Left ventricle myocardium inferior (tissue), 1 donor: ENCODE results near the gene RPS15. TPM values are rescaled to one million over a fixed set of nuclear protein-coding genes. Genes with fewer than 3 reads are reported as not detected.
A peak's percentile ranks its signal among the peaks of the same experiment; 100 is the strongest.

Experiments
- DNase-seq: peaks from one replicate; pipeline ENCODE4 v3.0.0-alpha.2; 2020
- H3K27ac ChIP-seq: fragments of 200-600 bp; replicated peaks from 2 replicates; pipeline ENCODE4 v1.8.0; 2021
- H3K27me3 ChIP-seq: fragments of 200-600 bp; 2 replicates; pipeline ENCODE4 v1.8.0; 2021; ENCODE audit warnings: low read depth
- H3K36me3 ChIP-seq: fragments of 200-600 bp; 2 replicates; pipeline ENCODE4 v1.8.0; 2021
- H3K4me1 ChIP-seq: fragments of 200-600 bp; 2 replicates; pipeline ENCODE4 v1.8.0; 2021
- H3K4me3 ChIP-seq: fragments of 200-600 bp; 2 replicates; pipeline ENCODE4 v1.8.0; 2021; ENCODE audit warnings: mild to moderate bottlenecking, moderate library complexity
- H3K9me3 ChIP-seq: fragments of 200-600 bp; replicated peaks from 2 replicates; pipeline ENCODE4 v1.8.0; 2021
- intact Hi-C: fragments of 100-400 bp; cut with micrococcal nuclease; formaldehyde crosslinking; loops from one replicate; pipeline ENCODE4 v1.11.0; 2022
- total RNA-seq: library from RNA; stranded (reverse); fragmentation: NEBNext Ultra II Directional; extraction: Animal tissue kit (Norgen Biotek cat#: 25700); gene quantifications from one replicate; pipeline ENCODE4 v1.2.1, GENCODE V29; 2021
- TF ChIP-seq, protein P1 (sequence below): fragments of 200-600 bp; IDR thresholded peaks from 2 replicates; pipeline ENCODE4 v1.8.0; 2021; ENCODE audit warnings: antibody characterized with exemption, mild to moderate bottlenecking, borderline replicate concordance
- donor health status: DM: no; HTN: yes; CAD: no; lungs with severe emphysema.

Gene RPS15
- total RNA-seq, 1 donor from 2014 or later, result 588 TPM

DNA sequence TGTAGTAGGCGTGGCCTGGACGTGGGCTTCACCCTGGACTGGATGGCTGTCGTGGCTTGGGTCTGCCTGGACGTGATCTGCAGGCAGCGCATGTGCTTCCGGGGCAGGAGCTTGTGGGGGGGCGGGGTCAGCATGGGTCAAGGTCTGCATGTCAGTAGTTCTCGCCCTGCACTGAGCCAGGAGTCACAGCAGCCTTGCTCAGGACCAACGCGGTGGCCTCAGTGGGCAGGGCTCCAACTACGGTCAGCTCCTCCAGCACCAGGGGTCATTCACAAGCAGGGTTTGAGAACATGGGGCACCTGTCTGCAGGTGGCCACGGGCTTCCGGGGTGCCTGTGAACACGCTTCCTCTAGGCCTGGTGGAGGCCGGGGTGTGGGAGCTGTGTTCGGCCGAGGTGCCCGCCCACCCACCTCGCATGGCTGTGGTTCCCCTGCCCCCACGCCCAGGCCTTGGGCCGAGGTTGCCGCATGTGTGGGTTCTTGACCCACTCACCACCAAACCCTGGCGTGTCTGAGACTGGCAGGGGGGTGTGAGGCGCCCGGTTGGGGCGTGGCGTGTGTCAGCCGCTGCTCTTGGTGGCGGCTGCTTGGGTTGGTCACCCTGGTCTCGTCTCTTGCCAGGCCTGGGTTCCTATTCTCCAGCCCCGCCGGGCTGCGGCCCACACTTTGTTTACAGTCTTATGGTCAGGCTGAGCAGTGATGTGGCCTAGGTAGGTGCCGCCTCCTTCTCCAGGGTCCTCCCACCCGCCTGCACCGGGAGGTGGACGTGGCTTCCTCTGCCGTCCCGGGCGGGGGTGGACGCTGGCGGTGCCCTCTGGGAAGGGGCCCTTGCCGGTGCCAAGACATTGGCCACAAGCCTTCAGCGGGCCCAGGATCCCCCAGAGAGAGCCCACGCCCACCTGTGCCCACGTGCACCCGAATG is 4.8 kb upstream of the RPS15 start:
- intact Hi-C loops, result no loop called here

DNA sequence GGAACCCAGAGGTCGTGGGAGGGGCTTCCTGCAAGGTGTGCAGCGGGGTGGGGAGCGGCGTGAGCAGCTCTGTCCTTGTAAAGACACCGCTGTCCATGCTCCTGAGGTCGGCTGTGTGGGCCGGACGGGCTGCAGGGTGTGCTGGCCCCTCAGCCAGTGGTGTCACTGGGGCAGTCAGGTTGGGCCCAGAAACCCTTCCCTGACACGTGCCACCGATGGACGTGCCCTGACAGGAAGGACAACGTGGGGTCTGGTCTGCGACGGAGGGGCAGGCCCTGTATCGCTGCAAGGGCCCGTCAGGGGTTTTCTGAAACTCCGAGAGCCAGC is 4.2 kb upstream of the RPS15 start:
- intact Hi-C loops, result no loop called here
- Histone ChIP-seq H3K4me1 (peaks cover 34% of the 10 kb centered on the region), H3K27ac (no peak overlapping the region), H3K4me3 (no peak overlapping the region), H3K36me3 (peaks cover 67% of the 10 kb centered on the region), H3K27me3 (no peaks in the 10 kb centered on the region), H3K9me3 (no peaks in the 10 kb centered on the region)
- TF ChIP-seq, protein P1, sequence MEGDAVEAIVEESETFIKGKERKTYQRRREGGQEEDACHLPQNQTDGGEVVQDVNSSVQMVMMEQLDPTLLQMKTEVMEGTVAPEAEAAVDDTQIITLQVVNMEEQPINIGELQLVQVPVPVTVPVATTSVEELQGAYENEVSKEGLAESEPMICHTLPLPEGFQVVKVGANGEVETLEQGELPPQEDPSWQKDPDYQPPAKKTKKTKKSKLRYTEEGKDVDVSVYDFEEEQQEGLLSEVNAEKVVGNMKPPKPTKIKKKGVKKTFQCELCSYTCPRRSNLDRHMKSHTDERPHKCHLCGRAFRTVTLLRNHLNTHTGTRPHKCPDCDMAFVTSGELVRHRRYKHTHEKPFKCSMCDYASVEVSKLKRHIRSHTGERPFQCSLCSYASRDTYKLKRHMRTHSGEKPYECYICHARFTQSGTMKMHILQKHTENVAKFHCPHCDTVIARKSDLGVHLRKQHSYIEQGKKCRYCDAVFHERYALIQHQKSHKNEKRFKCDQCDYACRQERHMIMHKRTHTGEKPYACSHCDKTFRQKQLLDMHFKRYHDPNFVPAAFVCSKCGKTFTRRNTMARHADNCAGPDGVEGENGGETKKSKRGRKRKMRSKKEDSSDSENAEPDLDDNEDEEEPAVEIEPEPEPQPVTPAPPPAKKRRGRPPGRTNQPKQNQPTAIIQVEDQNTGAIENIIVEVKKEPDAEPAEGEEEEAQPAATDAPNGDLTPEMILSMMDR, result no peak
- DNase-seq, result no peak

More for the DNA sequence above, 4.8 kb upstream of the RPS15 start:
- Histone ChIP-seq H3K9me3 (no peaks in the 10 kb centered on the region), H3K4me3 (no peak overlapping the region), H3K27me3 (no peaks in the 10 kb centered on the region), H3K36me3 (peaks cover 73% of the 10 kb centered on the region), H3K27ac (no peak overlapping the region), H3K4me1 (peaks cover 33% of the 10 kb centered on the region)
- TF ChIP-seq, protein P1, result no peak
- DNase-seq, result no peak

DNA sequence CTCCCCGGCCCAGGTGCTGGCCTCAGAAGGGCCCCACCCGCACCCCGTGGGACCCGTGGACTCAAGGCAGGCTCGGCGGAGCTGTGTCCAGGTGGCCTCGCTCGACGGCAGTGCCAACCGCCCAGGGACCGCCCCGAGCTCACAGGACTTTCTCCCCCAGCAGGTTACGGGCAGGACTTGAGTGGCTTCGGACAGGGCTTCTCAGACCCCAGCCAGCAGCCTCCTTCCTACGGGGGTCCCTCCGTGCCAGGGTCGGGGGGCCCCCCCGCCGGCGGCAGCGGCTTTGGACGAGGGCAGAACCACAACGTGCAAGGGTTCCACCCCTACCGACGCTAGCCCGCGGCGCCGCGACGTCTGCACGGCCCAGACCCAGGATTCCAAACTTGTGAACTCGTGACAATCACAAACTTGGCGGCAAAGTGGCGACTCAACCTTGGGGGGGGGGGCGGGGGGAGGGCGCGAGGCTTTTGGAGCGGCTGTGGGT is 3.6 kb upstream of the RPS15 start:
- intact Hi-C loops, result no loop called here

DNA sequence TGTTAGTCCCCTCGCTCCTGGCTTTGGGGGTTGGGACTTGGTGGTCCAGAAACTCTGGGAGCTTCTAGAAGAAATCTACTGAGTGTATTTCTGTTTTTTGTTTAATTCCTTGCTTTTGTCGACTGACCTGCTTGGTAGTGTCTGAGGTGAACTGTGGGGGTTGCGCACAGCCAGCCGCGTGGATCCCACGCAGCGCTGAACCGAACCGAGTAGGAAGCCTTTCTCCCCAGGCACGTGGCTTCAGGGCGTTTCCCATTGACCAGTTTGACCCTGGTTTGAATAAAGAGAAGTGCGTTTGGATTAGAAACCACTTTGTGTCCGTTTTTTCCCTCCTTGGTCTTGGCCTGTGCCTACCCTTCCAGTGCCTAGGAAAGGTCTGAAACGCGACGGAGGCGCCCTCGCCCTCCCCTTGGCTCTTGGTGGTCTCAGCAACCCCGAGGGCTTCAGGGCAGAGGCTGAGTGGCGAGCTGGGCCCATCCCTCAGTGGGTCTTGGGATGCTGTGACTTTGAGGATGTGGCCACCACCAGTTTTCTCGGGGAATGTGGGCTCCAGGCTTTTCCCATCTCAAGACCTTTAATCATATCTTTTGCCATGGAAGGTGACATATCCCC is 2.7 kb upstream of the RPS15 start:
- DNase-seq, result no peak
- H3K4me3 ChIP-seq, result no peak overlapping the region
- peaks cover 64% of the 10 kb centered on the region for H3K36me3 ChIP-seq
- H3K4me1 ChIP-seq, result peaks cover 37% of the 10 kb centered on the region
- TF ChIP-seq, protein P1, result no peak
- H3K27me3 ChIP-seq, result no peaks in the 10 kb centered on the region
- no peaks in the 10 kb centered on the region for H3K9me3 ChIP-seq
- no peak overlapping the region for H3K27ac ChIP-seq
- intact Hi-C loops, result no loop called here

More for the DNA sequence above, 3.6 kb upstream of the RPS15 start:
- Histone ChIP-seq H3K36me3 (peaks cover 64% of the 10 kb centered on the region), H3K4me3 (no peak overlapping the region), H3K9me3 (no peaks in the 10 kb centered on the region), H3K27me3 (no peaks in the 10 kb centered on the region), H3K4me1 (peaks cover 34% of the 10 kb centered on the region), H3K27ac (no peak overlapping the region)
- TF ChIP-seq, protein P1, result no peak
- no peak for DNase-seq

DNA sequence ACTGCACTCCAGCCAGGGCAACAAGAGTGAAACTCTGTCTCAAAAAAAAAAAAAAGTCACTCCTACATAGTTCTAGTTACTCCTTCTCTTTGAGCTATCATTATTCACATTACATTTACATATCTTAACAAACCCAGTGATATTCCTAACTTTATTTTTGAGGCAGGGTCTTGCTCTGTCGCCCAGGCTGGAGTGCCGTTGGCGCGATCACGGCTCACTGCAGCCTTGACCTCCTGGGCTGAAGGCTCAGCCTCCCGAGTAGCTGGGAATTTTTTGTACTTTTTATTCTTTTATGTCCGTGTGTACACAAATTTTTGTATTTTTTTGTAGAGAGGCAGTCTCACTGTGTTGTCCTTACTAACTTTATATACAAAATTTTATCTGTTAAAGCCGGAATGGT is 587 bp upstream of the RPS15 start:
- H3K27me3 ChIP-seq, result no peaks in the 10 kb centered on the region
- peaks cover 34% of the 10 kb centered on the region for H3K4me1 ChIP-seq
- H3K27ac ChIP-seq, result peak overlapping the region; percentile 85
- intact Hi-C loops, result no loop called here
- H3K36me3 ChIP-seq, result peaks cover 64% of the 10 kb centered on the region
- H3K4me3 ChIP-seq, result peak overlapping the region; percentile 79
- TF ChIP-seq, protein P1, result no peak
- H3K9me3 ChIP-seq, result no peaks in the 10 kb centered on the region
- no peak for DNase-seq
